ENCODE measurements around the gene NUTM1.
"Not testable (repeated sequence)": the region's sequence is repeated elsewhere in the genome, so short reads cannot be mapped to it uniquely, and the experiment has no call there.

Gene NUTM1

GRCh38 chr15:34366271-34367065 lies 23.4 kb downstream of the NUTM1 start:
- peak; percentile 20 for DNase-seq

- peak; percentile 92 for DNase-seq
Measured at GRCh38 chr15:34367101-34368081, 24.3 kb downstream of the NUTM1 start, which contains the start of gene LPCAT4. Gene LPCAT4, minus strand, starts transcription at chr15:34367196. Its CDS starts 96 bp downstream, at chr15:34367100.

GRCh38 chr15:34370129-34370528 lies 27.0 kb downstream of the NUTM1 start:
- no peak for DNase-seq

GRCh38 chr15:34370643-34371042 lies 27.5 kb downstream of the NUTM1 start:
- DNase-seq, result no peak

- no peak for DNase-seq
Measured at GRCh38 chr15:34373951-34374350, 30.8 kb downstream of the NUTM1 start.

- no peak for DNase-seq
Measured at GRCh38 chr15:34374816-34375215, 31.7 kb downstream of the NUTM1 start.

- DNase-seq, result not testable (repeated sequence)
Measured at GRCh38 chr15:34375541-34375940, 32.4 kb downstream of the NUTM1 start.

- DNase-seq, result no peak
Measured at GRCh38 chr15:34376856-34377255, 33.7 kb downstream of the NUTM1 start.

GRCh38 chr15:34380491-34380890 lies 37.4 kb downstream of the NUTM1 start:
- DNase-seq, result not testable (repeated sequence)

GRCh38 chr15:34381829-34382521 lies 38.9 kb downstream of the NUTM1 start:
- not testable (repeated sequence) for DNase-seq

- DNase-seq, result not testable (repeated sequence)
Measured at GRCh38 chr15:34389594-34390086, 46.5 kb downstream of the NUTM1 start.

- DNase-seq, result not testable (repeated sequence)
Measured at GRCh38 chr15:34392981-34393380, 49.9 kb downstream of the NUTM1 start.

GRCh38 chr15:34397637-34398259 lies 54.6 kb downstream of the NUTM1 start:
- DNase-seq, result not testable (repeated sequence)

GRCh38 chr15:34403160-34403598 lies 60.1 kb downstream of the NUTM1 start:
- not testable (repeated sequence) for DNase-seq

- DNase-seq, result not testable (repeated sequence)
Measured at GRCh38 chr15:34403899-34404298, 60.8 kb downstream of the NUTM1 start.

Measured in suppressor macrophage treated with lipopolysaccharide for 4 hours (primary cell).